MM.1S (cell line): ENCODE results near the gene ABCB4.

ENCODE experiments used
- CTCF ChIP-seq: fragments of 300-600 bp; sonication (generic); IDR thresholded peaks from 2 replicates; pipeline ENCODE4 v1.5.1; 2016; ENCODE audit warnings: antibody characterized with exemption, low read length, mixed read lengths
- EZH2 ChIP-seq: fragments of 300-600 bp; sonication (generic); optimal IDR thresholded peaks from 2 replicates; pipeline ENCODE3; 2017; ENCODE audit warnings: low read depth, mild to moderate bottlenecking, antibody characterized with exemption, low read length, mixed read lengths

GRCh38 chr7:87445897-87446296 lies 29.6 kb downstream of the ABCB4 start:
- TF ChIP-seq CTCF (no peak), EZH2 (no peak)
